ENCODE data around the gene GTF3C6.
A peak's percentile ranks its signal among the peaks of the same experiment; 100 is the strongest.
"Not testable (repeated sequence)": the region's sequence is repeated elsewhere in the genome, so short reads cannot be mapped to it uniquely, and the experiment has no call there.

The GTF3C6 gene

GRCh38 chr6:110980227-110980626 is 21.7 kb downstream of the GTF3C6 start:
- no peak for DNase-seq

GRCh38 chr6:110980648-110981047 is 22.1 kb downstream of the GTF3C6 start:
- no peak for DNase-seq

GRCh38 chr6:110981202-110981600 is 22.7 kb downstream of the GTF3C6 start:
- no peak for DNase-seq

GRCh38 chr6:110990840-110991576 is 32.5 kb downstream of the GTF3C6 start:
- DNase-seq, result no peak

GRCh38 chr6:110996691-110997090 is 38.2 kb downstream of the GTF3C6 start:
- no peak for DNase-seq

GRCh38 chr6:110999634-111000270 is 41.2 kb downstream of the GTF3C6 start:
- DNase-seq, result no peak

- DNase-seq, result no peak
These were observed 43.8 kb downstream of the GTF3C6 start for GRCh38 chr6:111002350-111002749.

GRCh38 chr6:111011360-111012142 is 53.0 kb downstream of the GTF3C6 start:
- no peak for DNase-seq

- DNase-seq, result no peak
These were observed 53.6 kb downstream of the GTF3C6 start for GRCh38 chr6:111012143-111012452.

GRCh38 chr6:111012520-111012919 is 54.0 kb downstream of the GTF3C6 start:
- not testable (repeated sequence) for DNase-seq

GRCh38 chr6:111013144-111013915 is 54.8 kb downstream of the GTF3C6 start:
- DNase-seq, result peak; percentile 70

- no peak for DNase-seq
These were observed 57.1 kb downstream of the GTF3C6 start for GRCh38 chr6:111015389-111016124.

- not testable (repeated sequence) for DNase-seq
These were observed 58.7 kb downstream of the GTF3C6 start for GRCh38 chr6:111017241-111017640.
